ENCODE results near the gene SH2D1A.

GRCh38 chrX:124337916-124338315 is 8.4 kb upstream of the SH2D1A start:
- TF ChIP-seq CTCF (IDR thresholded peaks at IDR 0.05) (no peak), EZH2 (IDR thresholded peaks at IDR 0.05; ENCODE audit: borderline replicate concordance, insufficient read depth, low read depth, low read length, poor library complexity, severe bottlenecking) (no peak)
